Prostate gland (tissue), 2 donors: ENCODE measurements around the gene CRHBP. TPM values are rescaled to one million over a fixed set of nuclear protein-coding genes. Genes with fewer than 3 reads are reported as not detected.
"Not testable (repeated sequence)": the region's sequence is repeated elsewhere in the genome, so short reads cannot be mapped to it uniquely, and the experiment has no call there.

Experiments used
- DNase-seq: peaks from one replicate; pipeline ENCODE4 v3.0.0-alpha.2; 2019; ENCODE audit warnings: low spot score
- H3K27ac ChIP-seq, 2 donors: fragments of 200-600 bp; sonication (generic); 2 replicates each; pipeline ENCODE4 v1.5.1; 2017 to 2019
- H3K27me3 ChIP-seq: fragments of 200-600 bp; sonication (generic); replicated peaks from 2 replicates; pipeline ENCODE4 v1.5.1; 2019; ENCODE audit not compliant: insufficient read depth
- H3K36me3 ChIP-seq, 2 donors: fragments of 200-600 bp; sonication (generic); 1 replicate in 1 of 2; 2 replicates in 1 of 2; pipeline versions ENCODE4 v1.5.1 to v1.8.1; 2017 to 2019
- H3K4me1 ChIP-seq: fragments of 200-600 bp; sonication (generic); replicated peaks from 2 replicates; pipeline ENCODE4 v1.5.1; 2019
- H3K4me3 ChIP-seq, 2 donors: fragments of 200-600 bp; sonication (generic); 2 replicates each; pipeline ENCODE4 v1.5.1; 2017 to 2019
- H3K9me3 ChIP-seq: fragments of 200-600 bp; sonication (generic); 2 replicates; pipeline ENCODE4 v1.5.1; 2017
- POLR2A ChIP-seq: fragments of 450-650 bp; IDR thresholded peaks from one replicate; pipeline ENCODE4 v1.6.1; 2016; ENCODE audit warnings: antibody characterized with exemption, mild to moderate bottlenecking
- POLR2AphosphoS5 ChIP-seq: sonication (generic); formaldehyde crosslinking; IDR thresholded peaks from one replicate; pipeline ENCODE4 v1.6.1; 2017; ENCODE audit warnings: antibody characterized with exemption
- WGBS: methylation state at CpG from one replicate; pipeline ENCODE4 v1.1.5; 2018; 5-methylcytosine and 5-hydroxymethylcytosine counted together
- intact Hi-C: fragments of 100-400 bp; cut with DNase I; formaldehyde crosslinking; loops from one replicate; pipeline ENCODE4 v1.14.2; 2022
- total RNA-seq, 2 donors: library from RNA; depleted of rRNA; stranded (reverse); fragments of >200 nt; gene quantifications; one replicate each; pipeline ENCODE4 v1.1.0, GENCODE V29; 2016
- TF ChIP-seq, protein P1 (sequence below), 4 experiments: fragments of 200-600 bp in 2 of 4; fragments of 450-650 bp in 2 of 4; sonication (generic) in 2 of 4; IDR thresholded peaks; 1 replicate in 3 of 4; 2 replicates in 1 of 4; pipeline ENCODE4 v1.5.1; 2016 to 2019; ENCODE audit warnings: antibody characterized with exemption in 4 of 4, mild to moderate bottlenecking in 2 of 4, moderate library complexity in 2 of 4

Gene CRHBP
- total RNA-seq, 2 donors from 2014 or later, result 0.91 to 5.0 TPM

GRCh38 chr5:76941000-76941399, 11.8 kb upstream of the CRHBP start:
- intact Hi-C loops, result no loop called here
- DNase-seq, result no peak
- Histone ChIP-seq H3K27ac (no peak overlapping the region), H3K4me1 (no peaks in the 10 kb centered on the region), H3K9me3 (no peaks in the 10 kb centered on the region), H3K4me3 (no peak overlapping the region), H3K27me3 (no peaks in the 10 kb centered on the region), H3K36me3 (no peaks in the 10 kb centered on the region)
- TF ChIP-seq, protein P1, sequence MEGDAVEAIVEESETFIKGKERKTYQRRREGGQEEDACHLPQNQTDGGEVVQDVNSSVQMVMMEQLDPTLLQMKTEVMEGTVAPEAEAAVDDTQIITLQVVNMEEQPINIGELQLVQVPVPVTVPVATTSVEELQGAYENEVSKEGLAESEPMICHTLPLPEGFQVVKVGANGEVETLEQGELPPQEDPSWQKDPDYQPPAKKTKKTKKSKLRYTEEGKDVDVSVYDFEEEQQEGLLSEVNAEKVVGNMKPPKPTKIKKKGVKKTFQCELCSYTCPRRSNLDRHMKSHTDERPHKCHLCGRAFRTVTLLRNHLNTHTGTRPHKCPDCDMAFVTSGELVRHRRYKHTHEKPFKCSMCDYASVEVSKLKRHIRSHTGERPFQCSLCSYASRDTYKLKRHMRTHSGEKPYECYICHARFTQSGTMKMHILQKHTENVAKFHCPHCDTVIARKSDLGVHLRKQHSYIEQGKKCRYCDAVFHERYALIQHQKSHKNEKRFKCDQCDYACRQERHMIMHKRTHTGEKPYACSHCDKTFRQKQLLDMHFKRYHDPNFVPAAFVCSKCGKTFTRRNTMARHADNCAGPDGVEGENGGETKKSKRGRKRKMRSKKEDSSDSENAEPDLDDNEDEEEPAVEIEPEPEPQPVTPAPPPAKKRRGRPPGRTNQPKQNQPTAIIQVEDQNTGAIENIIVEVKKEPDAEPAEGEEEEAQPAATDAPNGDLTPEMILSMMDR (IDR thresholded peaks at IDR 0.05), result no peak
- TF ChIP-seq POLR2AphosphoS5, result no peak
- TF ChIP-seq POLR2A, result no peak
- 83% methylated on average over 4 of the region's 4 CpGs for WGBS

GRCh38 chr5:76941442-76941841, 11.4 kb upstream of the CRHBP start:
- Histone ChIP-seq H3K27ac (no peak overlapping the region), H3K4me1 (no peaks in the 10 kb centered on the region), H3K9me3 (no peaks in the 10 kb centered on the region), H3K36me3 (no peaks in the 10 kb centered on the region), H3K4me3 (no peak overlapping the region), H3K27me3 (no peaks in the 10 kb centered on the region)
- DNase-seq, result no peak
- TF ChIP-seq POLR2AphosphoS5 (no peak), POLR2A (no peak)
- TF ChIP-seq, protein P1 (IDR thresholded peaks at IDR 0.05), result no peak
- intact Hi-C loops, result no loop called here
- 98% methylated on average over 3 of the region's 3 CpGs for WGBS

DNA sequence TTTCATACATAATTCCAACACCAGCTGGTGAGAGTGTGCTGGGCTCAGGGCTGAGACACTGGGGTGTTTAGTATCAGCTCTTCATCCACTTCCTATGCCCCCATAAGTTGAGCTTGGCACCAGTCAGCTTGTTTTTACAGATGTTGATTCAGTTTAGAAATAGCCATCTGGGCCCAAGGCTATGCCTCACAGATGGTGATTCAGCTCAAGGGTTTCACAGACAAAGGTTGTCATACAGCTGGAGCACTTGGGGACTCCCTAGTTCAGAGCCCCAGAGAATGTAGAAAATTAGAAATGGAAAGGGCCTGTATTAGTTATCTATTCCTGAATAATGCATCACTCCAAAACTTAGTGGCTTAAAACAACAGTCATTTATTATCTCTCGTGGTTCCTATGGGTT, 10.3 kb upstream of the CRHBP start:
- 89% methylated on average over 1 of the region's 1 CpG for WGBS
- no peaks in the 10 kb centered on the region for H3K36me3 ChIP-seq
- no peaks in the 10 kb centered on the region for H3K4me1 ChIP-seq
- intact Hi-C loops, result no loop called here
- H3K27me3 ChIP-seq, result no peaks in the 10 kb centered on the region
- H3K4me3 ChIP-seq, result no peak overlapping the region
- no peaks in the 10 kb centered on the region for H3K9me3 ChIP-seq
- no peak overlapping the region for H3K27ac ChIP-seq
- TF ChIP-seq POLR2AphosphoS5 (no peak), POLR2A (no peak)
- TF ChIP-seq, protein P1 (IDR thresholded peaks at IDR 0.05), result no peak
- no peak for DNase-seq

GRCh38 chr5:76943006-76943405, 9.8 kb upstream of the CRHBP start:
- H3K27ac ChIP-seq, result no peak overlapping the region
- intact Hi-C loops, result no loop called here
- H3K36me3 ChIP-seq, result no peaks in the 10 kb centered on the region
- H3K4me3 ChIP-seq, result no peak overlapping the region
- no peaks in the 10 kb centered on the region for H3K4me1 ChIP-seq
- WGBS, result 96% methylated on average over 3 of the region's 3 CpGs
- TF ChIP-seq POLR2A, result no peak
- DNase-seq, result no peak
- no peaks in the 10 kb centered on the region for H3K27me3 ChIP-seq
- no peaks in the 10 kb centered on the region for H3K9me3 ChIP-seq

DNA sequence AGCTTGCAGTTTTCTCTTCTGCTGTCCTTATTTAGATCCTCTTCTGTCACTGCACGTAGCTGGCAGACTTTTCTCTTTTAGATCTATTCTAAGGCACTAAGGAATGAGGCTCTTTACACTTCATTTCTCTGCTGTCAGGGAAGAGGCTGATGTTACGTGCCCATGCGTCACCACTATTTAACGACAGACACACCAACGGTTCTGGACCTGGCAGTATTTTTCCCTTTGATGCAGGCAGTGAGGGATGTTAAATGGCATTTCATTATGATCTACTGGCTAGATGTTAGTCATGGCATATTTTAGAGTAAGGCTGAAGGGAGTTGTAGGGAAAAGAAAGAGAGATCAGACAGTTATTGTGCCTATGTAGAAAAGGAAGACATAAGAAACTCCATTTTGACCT, 8.2 kb upstream of the CRHBP start:
- WGBS, result 41% methylated on average over 5 of the region's 5 CpGs
- Histone ChIP-seq H3K27me3 (no peaks in the 10 kb centered on the region), H3K4me1 (no peaks in the 10 kb centered on the region), H3K4me3 (no peak overlapping the region), H3K9me3 (no peaks in the 10 kb centered on the region), H3K36me3 (no peaks in the 10 kb centered on the region), H3K27ac (no peak overlapping the region)
- intact Hi-C loops, result no loop called here
- DNase-seq, result no peak
- TF ChIP-seq, protein P1 (IDR thresholded peaks at IDR 0.05), result no peak
- TF ChIP-seq POLR2A, result no peak
- TF ChIP-seq POLR2AphosphoS5, result no peak

GRCh38 chr5:76945238-76945637, 7.6 kb upstream of the CRHBP start:
- H3K4me3 ChIP-seq, H3K27ac ChIP-seq, DNase-seq, H3K27me3 ChIP-seq, intact Hi-C loops, H3K9me3 ChIP-seq, H3K36me3 ChIP-seq, H3K4me1 ChIP-seq: not testable (repeated sequence)
- WGBS, result 52% methylated on average over 9 of the region's 9 CpGs
